Endodermal cell (in vitro differentiated cells): ENCODE measurements around the gene FPR3. TPM values are rescaled to one million over a fixed set of nuclear protein-coding genes. Genes with fewer than 3 reads are reported as not detected.

Source experiments
- DNase-seq: peaks from one replicate; pipeline ENCODE4 v3.0.0-alpha.2; 2017
- H3K27ac ChIP-seq: 2 replicates; pipeline ENCODE4 v1.5.1; 2013; ENCODE audit warnings: mild to moderate bottlenecking, low read depth, low read length, moderate library complexity
- H3K27me3 ChIP-seq: 2 replicates; pipeline ENCODE4 v1.6.1; 2013; ENCODE audit warnings: mild to moderate bottlenecking, low read length, moderate library complexity; ENCODE audit not compliant: insufficient read depth, control insufficient read depth, poor library complexity, severe bottlenecking
- H3K36me3 ChIP-seq: 2 replicates; pipeline ENCODE4 v1.7.0; 2013; ENCODE audit warnings: mild to moderate bottlenecking, low read length, moderate library complexity; ENCODE audit not compliant: control insufficient read depth, insufficient read depth
- H3K4me1 ChIP-seq: one replicate; pipeline ENCODE4 v1.7.0; 2013; ENCODE audit warnings: low read length; ENCODE audit not compliant: control insufficient read depth, insufficient read depth
- H3K4me3 ChIP-seq: 2 replicates; pipeline ENCODE4 v1.5.1; 2013; ENCODE audit warnings: mild to moderate bottlenecking, low read length, moderate library complexity
- H3K9ac ChIP-seq: 2 replicates; pipeline ENCODE4 v1.6.1; 2013; ENCODE audit warnings: mild to moderate bottlenecking, low read length, moderate library complexity; ENCODE audit not compliant: poor library complexity, severe bottlenecking; ENCODE audit errors: extremely low read depth
- H3K9me3 ChIP-seq: 2 replicates; pipeline ENCODE4 v1.6.1; 2013; ENCODE audit warnings: mild to moderate bottlenecking, low read length, moderate library complexity; ENCODE audit not compliant: control insufficient read depth
- H3K27ac Mint-ChIP-seq: 2 replicates; pipeline ENCODE4 v1.8.0; 2020; ENCODE audit warnings: mixed read lengths
- H3K27me3 Mint-ChIP-seq: 2 replicates; pipeline ENCODE4 v1.8.0; 2021; ENCODE audit warnings: mild to moderate bottlenecking, mixed read lengths; ENCODE audit not compliant: insufficient read depth
- H3K36me3 Mint-ChIP-seq: 2 replicates; pipeline ENCODE4 v1.8.0; 2020; ENCODE audit warnings: low read depth, mixed read lengths
- H3K4me1 Mint-ChIP-seq: 2 replicates; pipeline ENCODE4 v1.8.0; 2020; ENCODE audit warnings: mixed read lengths
- H3K4me3 Mint-ChIP-seq: 2 replicates; pipeline ENCODE4 v1.8.0; 2020; ENCODE audit warnings: mild to moderate bottlenecking, moderate library complexity, mixed read lengths
- H3K9me3 Mint-ChIP-seq: 2 replicates; pipeline ENCODE4 v1.8.0; 2020; ENCODE audit warnings: mild to moderate bottlenecking, mixed read lengths
- WGBS, 2 experiments: methylation state at CpG; one replicate each; pipeline versions ENCODE4 v1.1.5 to v1.1.7; 2013; ENCODE audit warnings: missing lambda C conversion rate in 2 of 2, mixed read lengths in 1 of 2; ENCODE audit not compliant: insufficient coverage in 1 of 2, insufficient read length in 1 of 2; 5-methylcytosine and 5-hydroxymethylcytosine counted together
- total RNA-seq, 2 donors: library from RNA; stranded (reverse); fragmentation: NEBNext Ultra II Directional in 1 of 2; extraction: Animal tissue kit (Norgen Biotek cat#: 25700) in 1 of 2; gene quantifications; 2 replicates in 1 of 2; 3 replicates in 1 of 2; pipeline ENCODE4 v1.2.1, GENCODE V29; 2021
- TF ChIP-seq, protein P1 (sequence below): fragments of 200-600 bp; sonication (generic); conservative IDR thresholded peaks from 2 replicates; pipeline ENCODE4 v1.5.0; 2021; ENCODE audit warnings: antibody characterized with exemption, mild to moderate bottlenecking

FPR3 gene
- total RNA-seq, 2 donors from 2014 or later = not detected

DNA sequence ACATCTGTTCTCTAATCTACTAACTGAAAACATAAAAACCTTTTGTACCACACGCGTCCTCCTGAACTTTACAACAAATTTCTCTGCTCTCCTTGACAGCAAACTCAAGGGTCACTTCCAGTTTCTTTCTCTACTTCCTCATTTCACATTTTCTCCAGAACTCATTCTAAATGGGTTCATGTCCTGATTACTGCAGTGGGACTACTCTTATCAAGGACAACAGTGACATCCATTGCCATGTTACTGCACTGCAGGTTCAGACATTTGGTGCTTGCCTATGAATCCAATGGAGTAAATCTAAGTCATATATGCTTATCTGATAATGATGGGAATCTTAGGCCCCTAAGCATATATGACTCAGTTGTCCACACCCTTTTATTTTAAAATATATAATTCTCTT lies 35.3 kb downstream of the FPR3 start:
- H3K4me1 Mint-ChIP-seq = no peaks in the 10 kb centered on the region
- TF ChIP-seq, protein P1, sequence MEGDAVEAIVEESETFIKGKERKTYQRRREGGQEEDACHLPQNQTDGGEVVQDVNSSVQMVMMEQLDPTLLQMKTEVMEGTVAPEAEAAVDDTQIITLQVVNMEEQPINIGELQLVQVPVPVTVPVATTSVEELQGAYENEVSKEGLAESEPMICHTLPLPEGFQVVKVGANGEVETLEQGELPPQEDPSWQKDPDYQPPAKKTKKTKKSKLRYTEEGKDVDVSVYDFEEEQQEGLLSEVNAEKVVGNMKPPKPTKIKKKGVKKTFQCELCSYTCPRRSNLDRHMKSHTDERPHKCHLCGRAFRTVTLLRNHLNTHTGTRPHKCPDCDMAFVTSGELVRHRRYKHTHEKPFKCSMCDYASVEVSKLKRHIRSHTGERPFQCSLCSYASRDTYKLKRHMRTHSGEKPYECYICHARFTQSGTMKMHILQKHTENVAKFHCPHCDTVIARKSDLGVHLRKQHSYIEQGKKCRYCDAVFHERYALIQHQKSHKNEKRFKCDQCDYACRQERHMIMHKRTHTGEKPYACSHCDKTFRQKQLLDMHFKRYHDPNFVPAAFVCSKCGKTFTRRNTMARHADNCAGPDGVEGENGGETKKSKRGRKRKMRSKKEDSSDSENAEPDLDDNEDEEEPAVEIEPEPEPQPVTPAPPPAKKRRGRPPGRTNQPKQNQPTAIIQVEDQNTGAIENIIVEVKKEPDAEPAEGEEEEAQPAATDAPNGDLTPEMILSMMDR = no peak
- no peak for DNase-seq
- Histone ChIP-seq H3K36me3 (no peaks in the 10 kb centered on the region), H3K27ac (no peak overlapping the region), H3K9ac (no peak overlapping the region), H3K4me3 (no peak overlapping the region), H3K9me3 (peaks cover 65% of the 10 kb centered on the region), H3K4me1 (no peaks in the 10 kb centered on the region), H3K27me3 (no peaks in the 10 kb centered on the region)
- peaks cover 4% of the 10 kb centered on the region for H3K36me3 Mint-ChIP-seq
- no peak overlapping the region for H3K4me3 Mint-ChIP-seq
- H3K27me3 Mint-ChIP-seq = no peaks in the 10 kb centered on the region
- H3K9me3 Mint-ChIP-seq = peaks cover 82% of the 10 kb centered on the region
- WGBS, 2 experiments = 90 to 93% methylated on average over 2 of the region's 2 CpGs
- no peak overlapping the region for H3K27ac Mint-ChIP-seq

DNA sequence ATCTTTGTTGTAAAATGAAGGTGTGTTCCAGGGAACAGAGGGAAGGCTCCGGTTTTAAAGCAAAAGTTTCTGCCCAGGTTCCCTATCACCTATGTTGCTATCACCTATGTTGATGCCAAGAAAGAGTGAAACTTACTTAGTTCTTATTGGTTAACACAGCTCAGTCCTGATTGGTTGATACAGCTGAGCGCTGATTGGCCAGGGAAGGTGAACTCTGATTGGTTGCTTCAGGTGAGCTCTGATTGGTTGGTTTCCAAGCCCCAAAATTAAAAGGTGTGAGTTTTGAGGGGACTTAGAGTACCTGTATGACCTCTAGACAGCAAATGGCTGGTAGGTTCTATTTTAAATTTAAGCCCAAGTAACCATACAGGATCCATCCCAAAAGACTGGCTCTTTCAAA lies 42.2 kb downstream of the FPR3 start:
- no peak overlapping the region for H3K27ac Mint-ChIP-seq
- peaks cover 5% of the 10 kb centered on the region for H3K36me3 Mint-ChIP-seq
- H3K9me3 Mint-ChIP-seq = peaks cover 63% of the 10 kb centered on the region
- peaks cover 4% of the 10 kb centered on the region for H3K27me3 Mint-ChIP-seq
- Histone ChIP-seq H3K27me3 (no peaks in the 10 kb centered on the region), H3K4me3 (no peak overlapping the region), H3K4me1 (no peaks in the 10 kb centered on the region), H3K36me3 (no peaks in the 10 kb centered on the region), H3K27ac (no peak overlapping the region), H3K9ac (no peak overlapping the region), H3K9me3 (peaks cover 34% of the 10 kb centered on the region)
- 94 to 100% methylated on average over 1 to 2 of the region's 2 CpGs for WGBS, 2 experiments
- no peak for DNase-seq
- TF ChIP-seq, protein P1 = no peak
- no peaks in the 10 kb centered on the region for H3K4me1 Mint-ChIP-seq
- H3K4me3 Mint-ChIP-seq = no peak overlapping the region

DNA sequence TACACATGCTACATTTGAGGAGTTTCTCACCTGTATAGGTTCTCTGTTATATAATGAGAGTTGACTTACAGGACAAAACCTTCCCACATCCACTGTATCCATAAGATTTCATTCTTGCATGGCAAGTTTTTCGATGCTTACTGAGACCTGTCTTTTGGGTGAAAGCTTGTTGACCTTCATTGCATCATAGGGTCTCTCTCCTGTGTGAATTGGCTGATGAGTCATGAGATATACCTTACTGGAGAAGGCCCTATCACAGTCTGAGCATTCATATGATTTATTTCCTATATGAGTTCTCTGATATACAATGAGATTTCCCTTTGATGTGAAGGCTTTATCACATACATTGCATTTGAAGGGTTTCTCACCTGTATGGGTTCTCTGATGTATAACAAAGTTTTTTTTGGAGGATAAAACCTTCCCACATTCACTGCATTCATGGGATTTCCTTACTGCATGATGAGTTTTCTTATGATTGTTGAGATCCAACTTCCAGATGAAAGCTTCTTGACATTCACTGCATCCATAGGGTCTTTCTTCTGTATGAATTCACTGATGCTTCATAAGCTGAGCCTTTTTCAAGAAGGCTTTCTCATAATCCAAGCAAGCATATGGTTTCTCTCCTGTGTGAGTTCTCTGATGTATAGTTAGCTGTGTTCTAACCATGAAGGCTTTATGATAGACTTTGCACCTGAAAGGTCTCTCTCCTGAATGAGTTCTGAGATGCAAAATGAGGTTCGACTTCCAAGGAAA lies 67.1 kb downstream of the FPR3 start:
- no peaks in the 10 kb centered on the region for H3K4me1 Mint-ChIP-seq
- no peak for DNase-seq
- H3K4me3 ChIP-seq = peak overlapping the region; percentile 59
- H3K4me1 ChIP-seq = no peaks in the 10 kb centered on the region
- peaks cover 78% of the 10 kb centered on the region for H3K36me3 ChIP-seq
- H3K9me3 ChIP-seq = peaks cover 100% of the 10 kb centered on the region
- no peak overlapping the region for H3K9ac ChIP-seq
- no peak overlapping the region for H3K27ac Mint-ChIP-seq
- TF ChIP-seq, protein P1 = no peak
- peaks cover 97% of the 10 kb centered on the region for H3K9me3 Mint-ChIP-seq
- peaks cover 83% of the 10 kb centered on the region for H3K36me3 Mint-ChIP-seq
- H3K27ac ChIP-seq = no peak overlapping the region
- no peaks in the 10 kb centered on the region for H3K27me3 Mint-ChIP-seq
- H3K27me3 ChIP-seq = no peaks in the 10 kb centered on the region
- 71 to 97% methylated on average over 1 to 2 of the region's 2 CpGs for WGBS, 2 experiments
- no peak overlapping the region for H3K4me3 Mint-ChIP-seq
